Inferior parietal cortex (tissue), 1 donor: Measurements from ENCODE around the gene HAPLN3.

Source experiments
- DNase-seq: peaks from one replicate; pipeline ENCODE4 v3.0.0-alpha.2; 2016; ENCODE audit errors: extremely low spot score

HAPLN3 gene

DNA sequence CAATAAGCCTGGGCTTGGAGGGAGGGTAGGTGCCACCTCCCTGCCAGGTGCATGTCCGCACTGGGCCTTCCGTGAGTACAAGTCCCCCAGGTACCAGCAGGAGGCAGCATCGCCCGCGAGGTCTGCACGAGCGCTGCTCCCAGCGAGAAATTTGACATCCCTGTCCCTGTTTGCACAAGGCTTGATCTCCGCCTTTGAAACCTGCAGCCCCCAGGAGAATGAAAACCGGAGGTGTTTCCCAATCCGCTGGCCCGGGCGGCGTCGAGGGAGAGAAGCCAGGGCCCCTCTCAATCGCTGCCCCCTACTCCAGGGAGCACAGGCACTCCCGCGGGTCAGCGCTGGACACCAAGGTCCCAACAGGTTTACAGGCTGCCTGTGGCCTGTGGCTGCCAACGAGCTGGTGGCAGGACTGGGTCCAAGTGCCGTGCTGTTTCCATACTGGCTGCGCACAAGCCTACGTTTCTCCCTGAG is 961 bp downstream of the HAPLN3 start:
- no peak for DNase-seq

DNA sequence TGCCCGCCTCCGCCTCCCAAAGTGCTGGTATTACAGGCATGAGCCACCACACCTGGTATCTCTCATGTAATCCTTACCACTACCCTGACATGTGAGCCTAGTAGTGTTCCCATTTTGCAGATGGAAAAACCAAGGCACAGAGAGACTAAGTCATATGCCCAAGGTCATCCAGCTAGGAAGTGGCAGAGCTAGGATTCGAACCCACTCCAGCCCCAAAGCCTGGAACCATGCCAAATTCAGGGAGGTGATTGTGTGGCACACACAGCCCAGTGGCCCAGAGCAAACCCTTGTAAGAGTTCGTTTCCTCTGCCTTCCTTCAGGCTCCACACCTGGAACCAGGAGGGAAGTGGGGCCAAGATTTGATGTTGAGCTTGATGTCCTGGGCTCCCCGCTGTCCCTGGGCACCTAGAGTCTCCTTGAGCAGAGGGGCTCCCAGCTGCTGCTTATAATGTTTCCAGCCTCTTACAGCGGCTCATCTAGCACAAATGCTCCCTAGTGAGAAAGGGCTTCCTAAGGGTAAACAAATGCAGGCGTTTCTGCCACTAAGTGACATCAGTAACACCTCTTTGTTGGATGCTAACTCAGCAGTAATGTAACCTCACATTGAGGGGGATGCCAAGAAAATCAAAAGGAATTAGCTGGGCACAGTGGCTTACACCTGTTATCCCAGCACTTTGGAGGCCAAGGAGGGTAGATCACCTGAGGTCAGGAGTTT is 3.6 kb downstream of the HAPLN3 start:
- no peak for DNase-seq

DNA sequence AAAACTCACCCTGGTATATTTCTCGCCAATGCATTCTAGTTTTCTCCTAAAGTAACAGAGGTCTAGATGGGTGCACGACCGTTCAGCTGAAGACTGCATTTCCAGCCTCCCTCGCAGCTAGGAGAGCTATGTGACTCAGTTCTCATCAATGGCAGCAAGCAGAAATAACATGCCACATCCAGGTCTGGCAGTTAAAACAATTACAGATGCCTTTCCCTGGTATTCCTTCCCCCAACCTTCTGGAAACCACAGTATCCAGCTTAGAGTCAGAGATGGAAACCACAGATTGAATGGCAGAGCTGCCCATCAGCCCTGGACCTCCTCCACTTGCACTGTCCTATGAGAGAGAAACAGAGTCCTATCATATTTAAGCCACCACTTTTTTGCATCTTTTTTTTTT is 4.8 kb downstream of the HAPLN3 start:
- no peak for DNase-seq

DNA sequence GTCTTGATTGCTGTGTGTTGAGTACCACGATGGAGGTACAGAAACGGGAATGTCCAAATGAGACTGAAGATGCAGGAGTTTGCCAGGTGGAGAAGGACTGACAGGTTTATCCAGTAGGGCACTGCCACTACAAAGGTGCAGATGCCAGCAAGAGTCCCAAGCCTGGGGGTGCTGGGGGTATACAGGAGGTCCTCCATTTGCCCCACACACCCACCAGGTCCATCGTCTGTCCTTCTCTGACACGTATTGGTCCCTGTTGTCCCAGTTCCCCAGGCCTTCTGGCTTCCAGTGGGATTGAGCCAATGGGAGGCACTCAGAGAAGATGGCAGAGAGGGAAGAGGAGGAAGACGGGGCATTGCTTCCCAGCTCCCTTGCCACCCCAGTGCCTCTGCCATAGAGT is 6.6 kb downstream of the HAPLN3 start:
- DNase-seq = no peak

DNA sequence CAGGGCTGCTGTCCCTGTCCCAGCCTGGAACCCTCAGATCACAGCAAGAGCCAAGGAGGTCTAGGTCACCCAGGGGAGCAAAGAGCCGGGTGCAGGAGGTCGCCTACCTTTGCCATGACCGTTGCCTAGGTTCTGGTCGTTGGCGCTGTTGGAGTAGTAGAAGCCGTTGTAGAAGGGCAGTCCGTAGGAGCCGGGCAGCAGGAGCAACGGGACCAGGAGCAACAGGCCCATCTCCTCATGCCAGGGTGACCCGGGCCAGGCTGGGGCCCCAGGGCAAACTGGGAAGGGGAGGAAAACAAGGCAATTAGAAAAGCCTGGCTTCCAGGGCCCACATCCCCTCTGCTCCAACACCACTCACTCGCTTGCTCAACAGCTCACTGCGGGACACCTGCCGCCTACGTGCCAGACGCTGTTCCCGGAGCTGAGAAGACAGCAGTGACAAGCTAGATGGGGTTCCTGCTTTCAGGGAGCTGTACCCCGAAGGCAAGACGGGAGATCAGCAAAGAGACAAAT is 8.2 kb downstream of the HAPLN3 start:
- DNase-seq = no peak

DNA sequence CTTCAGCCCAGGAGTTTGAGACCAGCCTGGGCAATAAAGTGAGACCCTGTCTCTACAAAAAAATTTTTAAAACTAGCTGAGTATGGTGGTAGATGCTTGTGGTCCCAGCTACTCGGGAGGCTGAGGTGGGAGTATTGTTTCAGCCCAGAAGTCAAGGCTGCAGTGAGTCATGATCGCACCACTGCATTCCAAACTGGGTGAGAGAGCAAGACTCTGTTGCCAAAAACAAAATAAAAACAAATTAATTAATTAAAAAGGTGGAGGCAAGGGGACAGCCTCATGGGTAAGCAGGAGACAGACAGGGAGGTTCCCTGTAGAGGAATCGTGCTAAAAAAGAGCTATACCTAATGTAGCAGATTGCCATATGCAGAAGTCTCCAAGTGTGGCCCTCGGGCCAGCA is 12.6 kb downstream of the HAPLN3 start:
- DNase-seq = no peak

DNA sequence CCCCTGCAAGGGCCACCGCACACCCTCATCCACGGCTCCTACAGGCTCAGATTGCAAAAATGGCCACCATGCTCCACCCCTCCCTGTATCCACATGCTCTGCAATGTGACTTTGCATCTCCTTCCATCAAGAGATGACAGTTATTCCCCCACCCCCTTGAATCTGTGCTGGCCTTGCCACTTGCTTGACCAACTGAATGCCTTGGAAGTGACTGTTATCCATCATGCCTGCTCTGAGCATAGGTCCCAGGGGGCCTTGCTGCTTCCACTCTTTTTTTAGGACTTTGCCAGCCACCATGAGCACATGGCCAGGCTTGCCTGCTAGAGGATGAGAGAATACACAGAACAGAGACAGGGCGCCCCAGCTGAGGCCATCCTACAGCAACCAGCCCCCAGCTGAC is 13.6 kb downstream of the HAPLN3 start:
- no peak for DNase-seq

DNA sequence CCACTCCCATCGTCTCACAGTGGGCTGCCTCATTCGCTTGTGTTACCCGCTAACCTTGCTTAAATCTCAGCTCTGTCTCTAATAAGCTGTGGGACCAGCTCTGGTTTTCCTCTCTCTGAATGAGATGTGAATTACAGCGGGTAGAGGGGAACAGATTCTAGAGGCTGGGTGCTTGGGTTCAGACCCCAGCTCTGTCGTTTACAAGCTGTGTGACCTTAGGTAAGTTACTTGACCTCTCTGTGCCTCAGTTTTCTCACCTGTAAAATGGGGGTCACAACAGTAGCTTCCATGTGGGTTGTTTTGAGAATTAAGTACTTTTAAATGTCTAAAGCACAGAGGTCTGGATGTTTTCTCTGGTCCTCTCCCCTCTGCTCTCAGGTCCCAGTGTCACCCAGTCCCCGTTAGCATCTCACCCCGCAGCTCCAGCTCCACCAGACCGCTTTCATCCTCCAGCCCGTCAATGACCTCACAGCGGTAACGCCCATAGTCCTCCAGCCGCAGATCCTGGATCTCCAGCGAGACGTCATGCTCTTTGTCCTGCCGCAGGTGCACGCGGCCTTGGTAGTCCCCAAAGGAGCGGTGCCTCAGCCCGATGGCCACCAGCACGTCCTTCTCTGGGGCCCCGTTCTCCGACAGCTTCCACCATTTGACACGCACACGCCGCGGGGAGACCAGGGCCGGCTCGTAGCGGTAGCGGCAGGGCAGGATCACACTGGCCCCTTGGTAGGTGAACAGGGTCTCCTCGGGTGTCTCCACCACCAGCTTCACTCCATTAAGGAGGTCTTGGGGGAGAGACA is 14.2 kb downstream of the HAPLN3 start:
- DNase-seq = no peak

DNA sequence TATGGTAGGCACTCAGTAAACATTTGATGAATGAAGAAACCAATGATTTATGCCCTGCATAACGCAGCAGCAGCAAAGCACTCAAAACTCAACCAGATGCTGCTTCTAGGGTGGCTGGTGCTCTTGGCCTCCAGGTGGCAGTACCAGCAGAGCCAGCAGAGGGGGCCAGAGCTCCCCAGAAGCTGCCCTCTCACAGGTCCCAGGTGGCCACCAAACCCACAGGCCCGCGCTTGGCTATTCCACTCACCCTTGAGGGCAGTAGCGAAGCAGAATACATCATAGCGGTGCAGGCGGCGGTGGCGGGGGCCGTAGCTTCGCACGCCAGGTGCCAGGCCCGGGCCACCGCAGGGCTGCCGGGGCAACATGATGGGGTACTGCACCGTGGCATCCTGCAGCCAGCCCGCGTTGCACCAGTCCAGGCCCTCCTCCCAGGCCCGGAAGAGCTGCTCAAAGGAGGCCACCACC is 16.6 kb downstream of the HAPLN3 start:
- DNase-seq = no peak

DNA sequence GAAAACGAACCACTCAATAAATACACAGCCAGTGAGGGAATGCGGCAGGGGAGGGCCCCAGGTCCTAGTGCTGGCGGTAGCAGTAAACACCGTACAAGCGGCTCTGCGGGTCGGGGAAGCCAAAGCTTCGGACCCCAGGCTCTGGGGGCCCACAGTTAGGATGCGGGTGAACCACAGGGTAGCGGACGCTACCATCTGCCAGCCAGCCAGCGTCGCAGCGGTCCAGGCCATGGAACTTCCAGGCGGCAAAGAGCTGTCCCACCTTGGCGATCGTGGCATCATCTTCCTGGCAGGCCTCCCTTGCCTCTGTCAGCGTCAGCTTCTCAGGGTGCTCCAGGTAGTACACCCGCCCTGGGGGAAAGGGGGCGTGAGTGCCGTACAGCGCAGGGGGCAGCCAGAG is 17.4 kb downstream of the HAPLN3 start:
- no peak for DNase-seq

DNA sequence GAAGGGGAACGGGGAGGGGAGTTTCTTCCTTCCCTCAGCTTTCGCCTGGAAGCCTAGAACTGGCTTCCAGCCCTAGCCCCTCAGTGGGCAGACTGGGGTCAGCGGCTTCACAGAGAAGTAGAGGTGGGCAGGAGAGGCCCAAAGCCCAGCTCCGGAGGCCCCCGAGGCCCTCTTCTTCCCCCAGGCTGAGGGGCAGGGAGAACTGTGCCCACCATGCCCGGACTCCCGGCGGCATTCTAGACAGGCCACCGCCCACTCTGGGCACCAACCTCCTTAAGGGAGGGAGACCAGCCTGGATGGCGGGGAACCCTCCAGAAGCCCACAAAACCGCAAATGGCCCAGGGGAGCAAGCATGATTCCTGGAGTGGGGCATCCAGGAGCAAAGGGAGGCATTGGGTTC is 17.9 kb downstream of the HAPLN3 start:
- no peak for DNase-seq

DNA sequence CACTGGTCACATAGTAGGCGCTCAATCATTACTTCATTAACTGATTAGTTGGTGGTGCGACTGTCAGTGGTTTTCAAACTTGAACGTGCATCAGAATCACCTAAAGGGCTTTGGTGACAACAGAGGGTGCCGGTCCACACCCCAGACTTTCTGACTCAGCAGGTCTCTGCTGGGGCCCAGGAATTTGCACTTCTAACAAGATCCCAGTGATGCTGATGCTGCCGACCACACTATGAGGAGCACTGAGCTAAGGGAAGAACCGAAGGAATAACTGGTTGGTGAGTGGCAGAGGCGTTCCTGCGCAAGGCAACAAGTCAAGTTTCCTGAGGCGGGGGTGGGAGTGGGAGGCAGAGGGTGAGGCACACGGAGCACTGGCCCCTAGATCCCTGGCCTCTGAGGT is 18.8 kb downstream of the HAPLN3 start:
- no peak for DNase-seq

DNA sequence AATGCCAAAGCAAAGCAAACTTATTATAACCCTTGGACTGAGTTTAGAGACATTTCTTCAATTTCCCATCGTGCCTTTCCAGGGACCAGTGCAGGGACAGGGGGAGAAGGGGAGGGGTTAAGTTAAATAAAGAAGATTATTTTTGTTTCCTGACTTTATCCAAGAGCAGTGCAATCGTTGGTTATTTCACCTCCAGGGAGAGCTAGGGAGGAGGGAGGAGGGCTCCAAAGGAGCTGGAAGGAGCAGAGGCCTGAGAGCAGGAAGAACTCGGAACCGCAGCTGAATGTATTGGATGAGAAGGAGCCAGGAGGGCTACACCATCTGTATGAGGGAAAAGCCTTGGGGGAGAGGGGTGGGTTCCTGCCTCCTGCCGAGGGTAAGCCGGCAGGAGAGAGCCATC is 20.7 kb downstream of the HAPLN3 start:
- DNase-seq = no peak

DNA sequence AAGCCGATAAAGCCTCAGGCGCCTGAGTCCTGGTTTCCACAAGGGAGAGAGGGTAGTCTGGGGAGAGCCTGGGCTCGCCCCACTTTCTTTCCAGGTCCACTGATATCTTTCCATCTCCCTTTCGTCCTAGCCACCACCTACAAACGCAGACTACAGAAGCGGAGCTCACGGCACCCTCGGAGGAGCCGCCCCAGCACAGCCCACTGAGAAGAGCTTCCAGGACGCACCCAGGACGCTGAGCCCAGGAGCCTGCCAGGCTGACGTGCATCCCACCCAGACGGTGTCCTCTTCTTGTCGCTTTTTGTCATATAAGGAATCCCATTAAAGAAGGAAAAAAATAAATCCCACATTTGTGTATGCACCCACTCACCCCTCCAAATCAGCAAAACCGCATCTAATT is 21.1 kb downstream of the HAPLN3 start:
- no peak for DNase-seq

DNA sequence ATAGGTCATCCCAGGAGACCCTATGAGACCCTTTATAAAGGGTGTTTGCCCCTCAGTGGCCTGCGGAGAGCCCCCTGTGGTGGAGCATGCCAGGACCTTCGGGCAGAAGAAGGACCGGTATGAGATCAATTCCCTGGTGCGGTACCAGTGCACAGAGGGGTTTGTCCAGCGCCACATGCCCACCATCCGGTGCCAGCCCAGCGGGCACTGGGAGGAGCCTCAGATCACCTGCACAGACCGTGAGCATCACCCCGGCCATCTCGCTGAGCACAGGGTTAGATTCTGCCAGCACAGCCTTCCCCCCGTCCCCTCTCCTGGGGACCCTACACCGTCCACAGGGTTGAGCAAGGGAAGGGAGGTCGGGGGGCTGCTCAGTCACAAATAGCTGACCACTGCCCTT is 21.6 kb downstream of the HAPLN3 start:
- no peak for DNase-seq

DNA sequence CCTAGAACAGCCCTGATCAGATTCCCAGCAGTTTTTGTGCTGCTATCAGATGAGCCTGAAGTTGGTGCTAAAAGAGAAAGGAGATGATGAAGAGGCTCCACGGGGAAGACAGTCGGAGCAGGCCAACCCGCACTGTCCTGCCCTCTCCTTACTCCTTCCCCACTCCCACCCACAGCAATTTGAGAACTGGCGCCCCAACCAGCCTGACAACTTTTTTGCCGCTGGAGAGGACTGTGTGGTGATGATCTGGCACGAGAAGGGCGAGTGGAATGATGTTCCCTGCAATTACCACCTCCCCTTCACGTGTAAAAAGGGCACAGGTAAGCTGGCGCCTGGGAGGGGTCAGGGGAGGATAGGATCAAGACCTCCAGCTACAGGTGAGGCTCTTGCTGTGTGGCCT is 22.6 kb downstream of the HAPLN3 start:
- DNase-seq = no peak

DNA sequence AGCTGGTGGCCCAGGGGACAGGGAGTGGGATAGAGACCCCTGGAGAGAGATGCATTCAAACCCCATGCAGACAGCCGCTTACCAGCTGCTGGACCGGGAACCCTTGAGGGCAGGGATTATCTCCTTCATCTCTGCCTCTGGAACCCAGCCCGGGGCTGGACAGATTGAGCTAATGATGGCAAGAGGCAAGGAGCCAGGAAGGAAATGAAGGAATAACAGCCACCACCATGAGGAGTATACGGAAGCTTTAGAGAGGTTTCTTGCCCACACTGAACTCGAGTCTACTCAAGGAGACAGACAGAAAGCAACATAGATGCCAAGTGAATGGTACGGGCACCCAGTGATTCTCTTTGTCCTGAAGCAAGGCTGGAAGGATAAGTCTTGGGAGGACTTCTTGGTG is 23.2 kb downstream of the HAPLN3 start:
- no peak for DNase-seq

DNA sequence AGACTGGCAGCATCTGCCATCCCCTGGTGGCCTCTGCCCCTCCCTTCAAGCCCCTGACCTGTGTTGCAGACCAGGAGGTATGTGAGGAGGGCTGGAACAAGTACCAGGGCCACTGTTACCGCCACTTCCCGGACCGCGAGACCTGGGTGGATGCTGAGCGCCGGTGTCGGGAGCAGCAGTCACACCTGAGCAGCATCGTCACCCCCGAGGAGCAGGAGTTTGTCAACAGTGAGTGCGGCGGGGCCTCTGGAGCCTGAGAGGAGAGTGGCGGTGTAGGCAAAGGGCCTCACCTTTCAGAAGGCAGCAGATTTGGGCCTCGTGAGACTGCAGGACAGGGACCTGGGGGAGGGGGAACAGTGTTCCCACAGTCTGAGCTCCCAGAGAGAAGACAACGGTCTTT is 24.0 kb downstream of the HAPLN3 start:
- no peak for DNase-seq

DNA sequence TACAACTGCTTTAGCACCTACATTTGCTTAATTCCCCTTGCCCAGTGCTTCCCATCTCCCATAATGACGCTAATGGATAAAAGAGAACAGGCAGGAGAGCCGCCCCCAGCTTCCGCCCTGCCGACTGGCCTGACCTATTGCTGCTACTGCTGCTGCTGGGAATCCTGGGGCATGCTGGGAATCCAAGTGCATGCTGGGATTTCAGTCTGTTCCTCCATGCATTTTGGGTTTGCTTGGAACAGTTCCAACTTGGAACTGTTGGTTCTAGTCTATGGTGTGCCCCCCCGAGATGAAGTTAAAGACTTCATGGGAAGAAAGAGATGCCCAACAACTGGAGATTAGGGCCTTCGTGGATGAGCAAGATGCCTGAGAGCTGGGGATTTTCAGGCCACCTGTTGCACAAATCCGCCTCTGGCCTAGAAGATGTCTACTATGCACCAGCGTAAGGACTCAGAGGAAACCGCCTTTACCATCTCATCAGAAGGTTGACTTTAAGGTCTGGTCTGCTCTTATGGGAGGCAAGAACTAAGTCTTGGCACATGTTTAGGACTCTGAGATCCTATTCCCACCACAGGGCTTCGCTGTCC is 29.0 kb downstream of the HAPLN3 start:
- no peak for DNase-seq

DNA sequence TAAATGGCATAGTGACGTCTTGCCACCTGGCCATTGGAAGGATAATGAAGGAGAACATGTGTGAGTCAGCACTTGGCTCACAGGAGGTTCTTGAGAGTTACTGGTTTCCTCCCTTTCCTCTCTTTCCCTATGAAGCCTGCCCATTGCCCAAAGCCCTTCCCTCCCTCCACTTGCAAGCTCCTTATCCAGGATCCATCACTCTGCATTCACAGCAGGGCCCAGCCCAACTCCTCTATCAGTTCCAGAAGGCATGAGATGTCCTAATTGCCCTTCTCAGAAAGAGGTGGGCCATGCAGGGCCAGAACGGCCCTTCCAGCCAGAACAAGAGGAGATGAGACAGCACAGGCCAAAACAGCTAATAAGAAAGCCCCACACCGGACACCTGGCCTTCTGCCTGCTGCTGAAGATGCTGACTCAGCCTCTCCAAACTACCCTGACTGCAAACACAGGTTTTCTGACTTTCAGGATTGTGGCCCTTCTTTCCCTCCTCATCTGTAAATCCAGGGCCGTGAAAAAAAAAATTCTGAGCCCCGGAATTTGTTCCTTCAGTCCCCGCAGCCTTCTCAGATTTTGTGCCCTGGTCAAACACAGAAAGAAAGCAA is 29.7 kb downstream of the HAPLN3 start:
- peak; percentile 4 for DNase-seq

DNA sequence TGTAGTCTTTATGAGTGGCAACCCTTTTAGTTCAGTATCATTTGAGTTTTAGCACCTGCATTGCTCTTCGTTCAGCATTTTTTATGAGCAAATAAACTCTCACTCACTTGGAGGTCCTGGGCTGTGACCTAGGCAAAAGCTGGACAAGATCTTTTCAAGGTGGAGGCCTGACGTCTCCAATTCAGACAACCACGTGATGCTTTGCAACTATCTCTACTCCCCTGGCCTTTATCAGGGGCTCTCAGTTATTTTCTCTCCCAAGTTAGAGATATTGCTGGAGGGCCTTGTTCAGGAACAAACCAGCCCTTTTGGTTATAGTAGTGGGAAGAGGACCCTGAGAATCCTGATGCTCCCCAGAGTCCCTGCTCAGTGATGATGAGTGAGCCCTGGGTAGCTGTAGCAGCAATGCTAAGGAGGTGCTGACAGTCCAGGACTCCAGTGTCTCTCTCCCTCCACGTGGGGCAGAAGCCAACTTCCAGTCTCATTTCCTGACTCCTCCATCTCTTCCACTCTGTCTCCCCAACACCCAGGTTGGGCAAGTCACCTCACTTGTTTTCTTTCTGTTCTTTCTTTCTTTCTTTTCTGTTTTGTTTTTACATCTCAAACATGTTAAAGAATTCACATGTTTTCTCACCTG is 30.4 kb downstream of the HAPLN3 start:
- DNase-seq = no peak

DNA sequence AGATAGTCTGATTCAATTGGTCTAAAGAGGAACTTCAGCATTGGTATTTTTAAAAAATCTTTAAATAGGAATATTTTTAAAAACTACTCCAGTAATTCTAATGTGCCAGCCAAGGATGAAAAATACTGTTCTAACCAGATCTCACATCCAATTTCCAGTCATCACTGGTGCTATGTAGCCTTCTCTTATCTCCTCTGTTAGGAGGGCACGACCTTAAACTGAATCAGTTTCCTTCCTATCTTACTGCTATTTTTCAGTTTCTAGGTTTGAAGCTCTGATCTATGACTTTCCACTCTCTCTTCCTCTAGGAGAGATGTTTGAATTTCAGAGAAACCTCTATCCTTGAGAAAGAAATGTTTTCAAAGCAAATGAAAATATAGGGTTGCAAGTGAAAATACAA is 31.9 kb downstream of the HAPLN3 start:
- DNase-seq = no peak
